A549 (cell line): ENCODE measurements around the gene EXT2. TPM values are rescaled to one million over a fixed set of nuclear protein-coding genes. Genes with fewer than 3 reads are reported as not detected.

ENCODE experiments used
- ATAC-seq, 2 experiments: fragments of 200-7000 bp in 1 of 2; fragments of >200 bp in 1 of 2; cut with Nextera tagmentation in 1 of 2; cut with Tn5 transposase in 1 of 2; 3 replicates each; pipeline versions ENCODE4 v1.8.0 to v1.9.1; 2018 to 2020; ENCODE audit warnings: mild to moderate bottlenecking in 1 of 2, moderate library complexity in 1 of 2
- CTCF ChIA-PET: fragments of 300-600 bp; sonication (Branson Sonifier 250); formaldehyde crosslinking; extraction: SDS; loops from one replicate; lab custom pipeline; 2021; ENCODE audit warnings: antibody characterized with exemption, inconsistent platforms; lab: Yijun Ruan, JAX
- POLR2A ChIA-PET: fragments of 350-600 bp; formaldehyde crosslinking; extraction: SDS; loops from one replicate; lab custom pipeline; 2021; ENCODE audit warnings: antibody characterized with exemption, inconsistent platforms; lab: Yijun Ruan, JAX
- DNase-seq, 2 experiments: peaks; one replicate each; pipeline versions ENCODE4 v3.0.0 to v3.0.0-alpha.2; 2011 to 2016; ENCODE audit warnings: low read depth in 1 of 2, low spot score in 1 of 2
- FAIRE-seq: peaks from 2 replicates; lab custom pipeline; 2011; peaks lifted over from hg19 to GRCh38; lab: Jason Lieb, UNC
- H3K27ac ChIP-seq, 2 experiments: fragments of >200 bp; sonication (Bioruptor Twin); formaldehyde crosslinking; 3 replicates each; pipeline ENCODE4 v1.5.1; 2016 to 2017
- H3K4me1 ChIP-seq: fragments of >200 bp; sonication (Bioruptor Twin); formaldehyde crosslinking; 3 replicates; pipeline ENCODE4 v1.6.1; 2016
- H3K4me2 ChIP-seq: fragments of >200 bp; sonication (Bioruptor Twin); formaldehyde crosslinking; 3 replicates; pipeline ENCODE4 v1.6.1; 2016
- H3K4me3 ChIP-seq: fragments of >200 bp; sonication (Bioruptor Twin); formaldehyde crosslinking; 3 replicates; pipeline ENCODE4 v1.5.1; 2016
- H3K9me3 ChIP-seq: fragments of >200 bp; sonication (Bioruptor Twin); formaldehyde crosslinking; 3 replicates; pipeline ENCODE4 v1.6.1; 2016
- CBX2 ChIP-seq: fragments of 200-600 bp; sonication (generic); IDR thresholded peaks from 2 replicates; pipeline ENCODE4 v1.6.1; 2016; ENCODE audit warnings: low read depth, mild to moderate bottlenecking, borderline replicate concordance
- CHD2 ChIP-seq: fragments of 150-350 bp; IDR thresholded peaks from 2 replicates; pipeline ENCODE4 v1.6.1; 2014; ENCODE audit warnings: low read length; ENCODE audit not compliant: partially characterized antibody
- EHF ChIP-seq: fragments of 250-450 bp; sonication (Bioruptor Pico); IDR thresholded peaks from 2 replicates; pipeline ENCODE4 v1.5.0; 2020; ENCODE audit warnings: mild to moderate bottlenecking
- ESRRA ChIP-seq: fragments of 150-350 bp; IDR thresholded peaks from 2 replicates; pipeline ENCODE4 v1.6.1; 2014; ENCODE audit warnings: mild to moderate bottlenecking, low read length, borderline replicate concordance
- FOSB ChIP-seq: fragments of 250-450 bp; sonication (Bioruptor Pico); IDR thresholded peaks from 2 replicates; pipeline ENCODE4 v1.5.0; 2020; ENCODE audit warnings: mild to moderate bottlenecking, moderate library complexity
- FOSL2 ChIP-seq, 2 experiments: fragments of 450-650 bp in 1 of 2; fragments of >200 bp in 1 of 2; sonication (Bioruptor Twin) in 1 of 2; formaldehyde crosslinking; IDR thresholded peaks; 2 replicates each; pipeline versions ENCODE4 v1.5.0 to v1.6.1; 2016 to 2020; ENCODE audit warnings: mild to moderate bottlenecking in 1 of 2, moderate library complexity in 1 of 2
- FOXS1 ChIP-seq: fragments of 250-450 bp; sonication (Bioruptor Pico); IDR thresholded peaks from 2 replicates; pipeline ENCODE4 v1.5.0; 2020; ENCODE audit warnings: mild to moderate bottlenecking, moderate library complexity
- GATA3 ChIP-seq: IDR thresholded peaks from 2 replicates; pipeline ENCODE4 v1.6.1; 2012; ENCODE audit warnings: borderline replicate concordance
- HEYL ChIP-seq: fragments of 250-450 bp; sonication (Bioruptor Pico); IDR thresholded peaks from 2 replicates; pipeline ENCODE4 v1.8.0; 2021; ENCODE audit warnings: mild to moderate bottlenecking, moderate library complexity
- HOXA7 ChIP-seq: fragments of 250-450 bp; sonication (Bioruptor Pico); IDR thresholded peaks from 2 replicates; pipeline ENCODE4 v1.5.0; 2020; ENCODE audit warnings: mild to moderate bottlenecking, moderate library complexity
- HOXB5 ChIP-seq: fragments of 250-450 bp; sonication (Bioruptor Pico); IDR thresholded peaks from 2 replicates; pipeline ENCODE4 v1.5.0; 2020; ENCODE audit warnings: mild to moderate bottlenecking, moderate library complexity
- KDM1A ChIP-seq: fragments of 200-600 bp; sonication (generic); IDR thresholded peaks from 2 replicates; pipeline ENCODE4 v1.6.1; 2016; ENCODE audit warnings: low read depth, mild to moderate bottlenecking
- MAFK ChIP-seq: fragments of 450-650 bp; IDR thresholded peaks from 2 replicates; pipeline ENCODE4 v1.6.1; 2014; ENCODE audit not compliant: partially characterized antibody
- MAZ ChIP-seq: fragments of 150-350 bp; IDR thresholded peaks from 2 replicates; pipeline ENCODE4 v1.6.1; 2014; ENCODE audit warnings: antibody characterized with exemption, low read depth, low read length, borderline replicate concordance
- NPAS2 ChIP-seq: fragments of 250-450 bp; sonication (Bioruptor Pico); IDR thresholded peaks from 2 replicates; pipeline ENCODE4 v1.8.0; 2022; ENCODE audit warnings: mild to moderate bottlenecking, moderate library complexity, borderline replicate concordance
- POLR2AphosphoS2 ChIP-seq: conservative IDR thresholded peaks from 2 replicates; pipeline ENCODE4 v1.6.1; 2012; ENCODE audit warnings: low read length, improper control_type of control experiment, inconsistent platforms
- RFX5 ChIP-seq: fragments of 450-650 bp; IDR thresholded peaks from 2 replicates; pipeline ENCODE4 v1.7.1; 2014; ENCODE audit warnings: antibody characterized with exemption, mild to moderate bottlenecking, moderate library complexity
- SMC3 ChIP-seq: fragments of >200 bp; sonication (Bioruptor Twin); formaldehyde crosslinking; IDR thresholded peaks from 3 replicates; pipeline ENCODE4 v1.6.1; 2018; ENCODE audit warnings: inconsistent platforms
- SREBF2 ChIP-seq: fragments of 450-650 bp; IDR thresholded peaks from 2 replicates; pipeline ENCODE4 v1.6.1; 2014; ENCODE audit warnings: mild to moderate bottlenecking, moderate library complexity
- TFCP2L1 ChIP-seq: fragments of 250-450 bp; sonication (Bioruptor Pico); IDR thresholded peaks from 2 replicates; pipeline ENCODE4 v1.5.0; 2021; ENCODE audit warnings: mild to moderate bottlenecking
- TP53 ChIP-seq: fragments of 250-450 bp; sonication (Bioruptor Pico); IDR thresholded peaks from 2 replicates; pipeline ENCODE4 v1.5.0; 2021; ENCODE audit warnings: mild to moderate bottlenecking, moderate library complexity
- ZC3H11A ChIP-seq: fragments of 450-650 bp; IDR thresholded peaks from 2 replicates; pipeline ENCODE4 v1.6.1; 2014; ENCODE audit warnings: antibody characterized with exemption, mild to moderate bottlenecking
- ZFP36 ChIP-seq: fragments of 450-650 bp; IDR thresholded peaks from 2 replicates; pipeline ENCODE4 v1.6.1; 2014; ENCODE audit warnings: borderline replicate concordance; ENCODE audit not compliant: partially characterized antibody
- WGBS: methylation state at CpG from one replicate; pipeline ENCODE4 v1.1.6; 2017; ENCODE audit errors: missing lambda C conversion rate; 5-methylcytosine and 5-hydroxymethylcytosine counted together
- polyA plus RNA-seq, 4 experiments: library from polyadenylated mRNA; depleted of rRNA in 3 of 4; stranded (reverse); fragments of >200 nt; fragmentation: RNase III in 1 of 4; extraction: RNeasy Plus Mini Kit Qiagen cat#74134 plus additional on column Dnase treatment in 1 of 4; gene quantifications; 2 replicates in 3 of 4; 3 replicates in 1 of 4; pipeline ENCODE4 v1.2.3, GENCODE V29; 2011 to 2017
- TF ChIP-seq, protein P1 (sequence below): IDR thresholded peaks from 2 replicates; pipeline ENCODE4 v1.6.1; 2012
- TF ChIP-seq, protein P2 (sequence below): fragments of 250-450 bp; sonication (Bioruptor Pico); IDR thresholded peaks from 2 replicates; pipeline ENCODE4 v1.5.0; 2021; ENCODE audit warnings: mild to moderate bottlenecking, moderate library complexity, borderline replicate concordance
- TF ChIP-seq, protein P3 (sequence below): fragments of 450-650 bp; IDR thresholded peaks from 2 replicates; pipeline ENCODE4 v1.6.1; 2014; ENCODE audit warnings: antibody characterized with exemption
- TF ChIP-seq, protein P4 (sequence below): IDR thresholded peaks from 2 replicates; pipeline ENCODE4 v1.6.1; 2012; ENCODE audit warnings: low read depth, borderline replicate concordance

Gene EXT2
- polyA plus RNA-seq, 2 of the 4 experiments (the other 2 are of a cell fraction), result 56.5 to 77.3 TPM

DNA sequence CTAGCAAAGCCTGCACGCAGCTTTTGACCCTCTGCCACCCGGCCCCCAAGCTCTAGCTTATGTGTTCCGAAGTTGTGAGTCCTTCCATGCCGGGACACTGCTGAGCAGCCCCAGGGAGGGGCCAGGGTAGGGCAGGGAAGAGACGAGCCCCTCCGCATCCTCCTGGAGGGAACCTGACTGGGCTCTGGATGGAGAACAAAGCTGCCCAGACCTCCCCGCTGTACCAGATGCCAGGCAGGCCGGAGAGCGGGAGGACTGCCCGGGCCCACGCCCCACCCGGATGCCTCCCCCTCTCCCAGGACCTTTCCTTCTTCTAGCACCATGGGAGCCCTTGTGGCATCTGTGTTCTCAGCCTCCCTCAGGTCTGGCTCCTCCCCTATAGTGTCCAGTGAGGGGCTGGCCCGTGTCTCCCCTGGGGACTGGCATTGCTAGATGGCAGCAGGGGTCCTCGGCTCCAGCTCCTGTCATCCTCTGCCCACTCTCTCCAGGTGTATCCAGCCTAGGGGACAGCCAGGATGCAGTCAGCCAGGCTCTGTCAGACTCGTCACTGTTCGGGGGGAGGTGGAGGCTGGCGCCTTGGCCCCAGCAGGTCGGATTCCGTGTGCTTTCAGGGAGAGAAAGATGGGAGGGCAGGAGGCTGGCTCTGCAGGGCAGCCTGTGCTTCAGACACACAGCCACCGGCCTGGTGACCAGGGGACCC is 168.4 kb downstream of the EXT2 start:
- no peak overlapping the region for H3K4me2 ChIP-seq
- WGBS, result 77% methylated on average over 16 of the region's 20 CpGs
- DNase-seq (no peak), ATAC-seq (no peak), FAIRE-seq (no peak)
- no peak overlapping the region for H3K27ac ChIP-seq
- H3K9me3 ChIP-seq, result no peaks in the 10 kb centered on the region
- CTCF ChIA-PET, result interaction anchor here (0.9 kb wide), 1 partner anchor 23 kb away, joined by 3 read pairs; no protein-coding TSS in a partner anchor
- no peak for TF ChIP-seq SREBF2
- TF ChIP-seq ZFP36, result no peak
- TF ChIP-seq RFX5, result no peak
- TF ChIP-seq TP53, result no peak
- TF ChIP-seq HOXB5 (CRISPR knock-in tag), result no peak
- no peak for TF ChIP-seq POLR2AphosphoS2
- no peak for TF ChIP-seq CHD2
- no peak for TF ChIP-seq MAZ
- POLR2A ChIA-PET, result no interaction called here
- H3K4me1 ChIP-seq, result no peaks in the 10 kb centered on the region
- H3K4me3 ChIP-seq, result no peak overlapping the region

DNA sequence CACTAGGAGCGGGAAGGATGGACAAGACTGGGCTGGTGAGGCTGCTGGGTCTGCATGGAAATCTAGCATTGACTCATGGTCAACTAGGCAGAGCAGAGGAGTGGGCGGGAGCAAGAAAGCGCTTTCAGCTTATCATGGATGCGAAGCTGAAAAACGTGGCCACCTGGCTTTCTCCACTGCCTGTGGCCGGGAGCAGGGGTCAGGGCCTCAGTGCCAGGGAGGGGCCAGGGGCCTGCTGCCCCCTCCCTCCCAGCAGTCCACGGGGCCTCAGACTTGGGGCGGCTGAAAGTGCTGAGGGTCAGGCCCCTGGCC is 168.9 kb downstream of the EXT2 start:
- POLR2A ChIA-PET, result no interaction called here
- FAIRE-seq, result no peak
- no peak overlapping the region for H3K4me3 ChIP-seq
- H3K9me3 ChIP-seq, result no peaks in the 10 kb centered on the region
- H3K27ac ChIP-seq, result no peak overlapping the region
- 75% methylated on average over 8 of the region's 8 CpGs for WGBS
- ATAC-seq, result no peak
- DNase-seq, result no peak
- no peak overlapping the region for H3K4me2 ChIP-seq
- CTCF ChIA-PET, result interaction anchor here (0.9 kb wide), 1 partner anchor 22 kb away, joined by 3 read pairs; no protein-coding TSS in a partner anchor
- no peaks in the 10 kb centered on the region for H3K4me1 ChIP-seq
- no peak for TF ChIP-seq SMC3
- TF ChIP-seq HEYL (CRISPR knock-in tag), result no peak
- TF ChIP-seq GATA3, result no peak
- TF ChIP-seq, protein P1, sequence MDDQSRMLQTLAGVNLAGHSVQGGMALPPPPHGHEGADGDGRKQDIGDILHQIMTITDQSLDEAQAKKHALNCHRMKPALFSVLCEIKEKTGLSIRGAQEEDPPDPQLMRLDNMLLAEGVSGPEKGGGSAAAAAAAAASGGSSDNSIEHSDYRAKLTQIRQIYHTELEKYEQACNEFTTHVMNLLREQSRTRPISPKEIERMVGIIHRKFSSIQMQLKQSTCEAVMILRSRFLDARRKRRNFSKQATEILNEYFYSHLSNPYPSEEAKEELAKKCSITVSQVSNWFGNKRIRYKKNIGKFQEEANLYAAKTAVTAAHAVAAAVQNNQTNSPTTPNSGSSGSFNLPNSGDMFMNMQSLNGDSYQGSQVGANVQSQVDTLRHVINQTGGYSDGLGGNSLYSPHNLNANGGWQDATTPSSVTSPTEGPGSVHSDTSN, result no peak
- TF ChIP-seq MAFK, result no peak
- no peak for TF ChIP-seq TFCP2L1 (CRISPR knock-in tag)
- TF ChIP-seq FOSB (CRISPR knock-in tag), result no peak
- TF ChIP-seq KDM1A, result no peak
- no peak for TF ChIP-seq NPAS2 (CRISPR knock-in tag)
- no peak for TF ChIP-seq EHF (CRISPR knock-in tag)
- no peak for TF ChIP-seq MAZ
- TF ChIP-seq, all 56 proteins: peak for 0

DNA sequence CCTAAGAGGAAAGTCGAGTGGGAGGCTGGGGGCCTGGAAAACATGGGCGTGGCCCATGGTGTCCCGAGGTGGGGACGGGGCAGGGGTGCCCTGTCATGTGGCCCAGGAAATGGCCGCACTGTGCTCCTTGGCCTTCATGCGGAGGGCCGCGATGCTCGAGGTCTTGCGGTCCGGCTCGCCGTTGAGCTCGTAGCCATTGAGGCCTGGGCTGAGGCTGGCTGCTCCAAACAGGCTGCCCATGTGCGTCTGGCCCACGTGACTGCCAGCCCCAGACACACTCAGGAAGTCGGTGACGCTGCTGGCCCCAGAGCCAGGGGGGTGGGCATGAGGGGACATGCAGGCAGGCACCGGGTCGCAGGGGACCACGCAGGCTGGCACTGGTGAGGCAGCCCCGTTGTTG is 169.3 kb downstream of the EXT2 start:
- H3K9me3 ChIP-seq, result no peaks in the 10 kb centered on the region
- H3K4me1 ChIP-seq, result no peaks in the 10 kb centered on the region
- TF ChIP-seq, protein P2, sequence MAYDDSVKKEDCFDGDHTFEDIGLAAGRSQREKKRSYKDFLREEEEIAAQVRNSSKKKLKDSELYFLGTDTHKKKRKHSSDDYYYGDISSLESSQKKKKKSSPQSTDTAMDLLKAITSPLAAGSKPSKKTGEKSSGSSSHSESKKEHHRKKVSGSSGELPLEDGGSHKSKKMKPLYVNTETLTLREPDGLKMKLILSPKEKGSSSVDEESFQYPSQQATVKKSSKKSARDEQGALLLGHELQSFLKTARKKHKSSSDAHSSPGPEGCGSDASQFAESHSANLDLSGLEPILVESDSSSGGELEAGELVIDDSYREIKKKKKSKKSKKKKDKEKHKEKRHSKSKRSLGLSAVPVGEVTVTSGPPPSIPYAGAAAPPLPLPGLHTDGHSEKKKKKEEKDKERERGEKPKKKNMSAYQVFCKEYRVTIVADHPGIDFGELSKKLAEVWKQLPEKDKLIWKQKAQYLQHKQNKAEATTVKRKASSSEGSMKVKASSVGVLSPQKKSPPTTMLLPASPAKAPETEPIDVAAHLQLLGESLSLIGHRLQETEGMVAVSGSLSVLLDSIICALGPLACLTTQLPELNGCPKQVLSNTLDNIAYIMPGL (CRISPR knock-in tag), result no peak
- TF ChIP-seq CBX2 (no peak), CHD2 (no peak), FOSL2 (IDR thresholded peaks at IDR 0.05) (no peak), FOSL2 (CRISPR knock-in tag; IDR thresholded peaks at IDR 0.05) (no peak), ESRRA (no peak), HOXA7 (no peak), FOXS1 (CRISPR knock-in tag) (no peak), ZC3H11A (no peak)
- TF ChIP-seq, protein P3, sequence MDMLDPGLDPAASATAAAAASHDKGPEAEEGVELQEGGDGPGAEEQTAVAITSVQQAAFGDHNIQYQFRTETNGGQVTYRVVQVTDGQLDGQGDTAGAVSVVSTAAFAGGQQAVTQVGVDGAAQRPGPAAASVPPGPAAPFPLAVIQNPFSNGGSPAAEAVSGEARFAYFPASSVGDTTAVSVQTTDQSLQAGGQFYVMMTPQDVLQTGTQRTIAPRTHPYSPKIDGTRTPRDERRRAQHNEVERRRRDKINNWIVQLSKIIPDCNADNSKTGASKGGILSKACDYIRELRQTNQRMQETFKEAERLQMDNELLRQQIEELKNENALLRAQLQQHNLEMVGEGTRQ, result no peak
- TF ChIP-seq, protein P4, sequence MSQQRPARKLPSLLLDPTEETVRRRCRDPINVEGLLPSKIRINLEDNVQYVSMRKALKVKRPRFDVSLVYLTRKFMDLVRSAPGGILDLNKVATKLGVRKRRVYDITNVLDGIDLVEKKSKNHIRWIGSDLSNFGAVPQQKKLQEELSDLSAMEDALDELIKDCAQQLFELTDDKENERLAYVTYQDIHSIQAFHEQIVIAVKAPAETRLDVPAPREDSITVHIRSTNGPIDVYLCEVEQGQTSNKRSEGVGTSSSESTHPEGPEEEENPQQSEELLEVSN, result no peak
- ChIA-PET CTCF (interaction anchor here (2.5 to 3.3 kb wide), 2 partner anchors 13 to 21 kb away, joined by 9 to 12 read pairs; no protein-coding TSS in a partner anchor), POLR2A (no interaction called here)
- no peak for FAIRE-seq
- H3K4me2 ChIP-seq, result no peak overlapping the region
- H3K4me3 ChIP-seq, result no peak overlapping the region
- no peak overlapping the region for H3K27ac ChIP-seq
- ATAC-seq, result no peak; a peak in 1 of 6 replicates
- DNase-seq, result no peak
- WGBS, result 81% methylated on average over 18 of the region's 22 CpGs
